ENCODE measurements around the gene MIGA2.

MIGA2 gene

DNA sequence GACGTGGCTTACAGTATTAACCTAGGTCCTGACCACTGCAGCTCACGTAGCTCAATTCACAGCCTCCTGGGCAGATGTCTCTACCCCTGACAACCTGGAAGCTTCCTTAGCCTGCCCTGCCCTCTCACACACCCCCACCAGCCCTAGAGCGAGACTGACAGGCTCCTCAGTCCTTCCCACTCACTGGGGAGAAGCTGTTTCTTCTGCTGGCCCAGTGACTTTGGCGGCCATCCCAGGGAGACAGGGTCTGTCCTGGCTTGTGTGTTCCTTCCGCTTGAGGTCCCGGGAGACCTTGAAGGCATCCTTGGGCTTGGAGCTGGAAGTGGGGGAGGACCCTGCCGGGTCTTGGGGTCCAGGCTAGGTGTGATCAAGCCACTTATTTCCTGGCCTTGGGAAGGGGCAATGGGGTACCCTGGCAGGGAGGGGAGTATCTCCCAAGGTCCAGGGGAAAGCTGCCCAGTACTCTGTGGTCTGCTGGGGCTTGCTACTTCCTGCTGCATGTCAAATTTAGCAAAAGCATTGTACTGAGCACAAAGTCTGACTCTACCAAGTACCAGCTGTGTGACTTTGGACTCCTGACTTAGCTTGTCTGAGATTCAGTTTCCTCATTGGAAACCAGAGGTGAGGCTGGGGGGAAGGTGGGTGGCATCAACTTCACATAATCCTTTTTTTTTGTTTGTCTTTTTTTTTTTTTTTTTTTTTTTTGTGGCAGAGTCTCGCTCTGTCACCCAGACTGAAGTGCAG, 1.9 kb downstream of the MIGA2 start:
- Mint-ChIP-seq H3K27me3 (ENCODE audit: low read depth) (no peaks in the 10 kb centered on the region), H3K27ac (no peak overlapping the region), H3K36me3 (ENCODE audit: low read depth) (peaks cover 13% of the 10 kb centered on the region), H3K4me1 (ENCODE audit: low read depth) (peaks cover 22% of the 10 kb centered on the region), H3K9me3 (no peaks in the 10 kb centered on the region), H3K4me3 (peak overlapping the region; percentile 94)
- DNase-seq (ENCODE audit: low spot score): no peak

DNA sequence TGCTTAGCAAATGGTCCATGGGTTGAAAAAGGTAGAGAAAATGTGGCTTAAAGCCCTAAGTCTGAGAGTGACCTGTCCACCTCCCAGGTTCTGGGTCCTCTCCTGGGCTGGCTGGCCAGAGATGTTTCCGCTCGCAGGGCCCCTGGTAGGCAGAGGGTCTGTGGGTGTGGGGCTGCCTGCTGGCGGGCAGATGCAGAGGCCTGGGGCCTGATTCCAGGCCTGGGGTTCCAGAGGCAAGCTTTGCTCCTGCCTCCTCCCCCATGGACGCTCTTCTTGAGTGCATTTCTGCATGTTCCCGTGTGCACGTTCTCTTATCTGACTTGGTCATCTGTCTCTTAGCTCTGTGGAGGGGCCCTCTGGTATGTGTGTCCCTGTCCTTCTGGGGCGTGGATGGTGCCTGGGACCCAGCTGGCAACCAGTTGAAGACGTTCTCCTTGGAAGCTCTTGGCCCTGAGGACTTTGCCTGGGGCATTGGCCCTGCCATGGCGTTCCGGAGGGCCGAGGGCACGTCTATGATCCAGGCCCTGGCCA, 3.8 kb downstream of the MIGA2 start:
- peaks cover 16% of the 10 kb centered on the region for H3K36me3 Mint-ChIP-seq (ENCODE audit: low read depth)
- no peak for DNase-seq (ENCODE audit: low spot score)
- no peaks in the 10 kb centered on the region for H3K9me3 Mint-ChIP-seq
- no peaks in the 10 kb centered on the region for H3K27me3 Mint-ChIP-seq (ENCODE audit: low read depth)
- peaks cover 22% of the 10 kb centered on the region for H3K4me1 Mint-ChIP-seq (ENCODE audit: low read depth)
- no peak overlapping the region for H3K27ac Mint-ChIP-seq
- no peak overlapping the region for H3K4me3 Mint-ChIP-seq

GRCh38 chr9:129042016-129042415, 5.6 kb downstream of the MIGA2 start:
- H3K36me3 Mint-ChIP-seq (ENCODE audit: low read depth): peaks cover 13% of the 10 kb centered on the region
- H3K27ac Mint-ChIP-seq: no peak overlapping the region
- no peak overlapping the region for H3K4me3 Mint-ChIP-seq
- H3K27me3 Mint-ChIP-seq (ENCODE audit: low read depth): no peaks in the 10 kb centered on the region
- peaks cover 14% of the 10 kb centered on the region for H3K4me1 Mint-ChIP-seq (ENCODE audit: low read depth)
- H3K9me3 Mint-ChIP-seq: no peaks in the 10 kb centered on the region
- DNase-seq (ENCODE audit: low spot score): no peak

DNA sequence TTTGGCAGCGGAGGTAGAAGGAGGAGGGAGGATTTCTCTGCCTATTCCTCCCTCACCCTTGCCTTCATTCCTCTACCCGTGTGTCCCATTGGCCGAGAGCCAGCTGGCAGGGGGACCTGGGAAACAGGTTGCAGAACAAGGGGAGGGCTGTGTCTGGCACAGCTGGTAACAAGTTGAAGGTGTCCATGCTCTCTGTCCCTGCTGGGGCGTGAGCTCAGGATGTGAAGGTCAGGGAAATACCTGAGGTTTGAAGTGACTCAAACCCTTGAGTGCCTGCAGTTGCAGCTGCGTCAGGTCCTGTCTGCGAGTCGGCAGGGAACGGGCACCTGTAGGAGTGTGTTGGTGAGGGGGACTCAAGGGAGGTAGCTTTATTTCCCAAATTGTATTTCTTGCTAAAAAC, 16.2 kb downstream of the MIGA2 start:
- H3K27ac Mint-ChIP-seq: no peak overlapping the region
- no peaks in the 10 kb centered on the region for H3K27me3 Mint-ChIP-seq (ENCODE audit: low read depth)
- no peak for DNase-seq (ENCODE audit: low spot score)
- H3K4me3 Mint-ChIP-seq: no peak overlapping the region
- H3K36me3 Mint-ChIP-seq (ENCODE audit: low read depth): peaks cover 6% of the 10 kb centered on the region
- H3K9me3 Mint-ChIP-seq: no peaks in the 10 kb centered on the region
- no peaks in the 10 kb centered on the region for H3K4me1 Mint-ChIP-seq (ENCODE audit: low read depth)

DNA sequence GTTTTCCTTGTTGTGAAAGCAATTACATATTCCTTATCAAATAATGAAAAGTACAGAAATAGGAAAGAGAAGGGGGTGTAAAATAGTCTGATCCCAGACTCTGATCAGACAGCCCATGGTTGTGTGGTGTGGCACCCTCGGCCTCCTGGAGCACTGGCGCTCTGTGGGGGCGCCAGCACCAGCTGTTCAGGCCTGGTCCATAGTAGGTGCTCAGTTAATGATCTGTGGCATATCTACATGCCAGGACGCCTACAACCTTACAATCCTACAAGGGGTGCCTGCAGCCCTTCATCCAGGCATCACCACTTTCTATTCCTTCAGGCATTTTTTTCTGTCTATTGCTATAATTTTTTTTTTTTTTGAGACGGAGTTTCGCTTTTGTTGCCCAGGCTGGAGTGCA, 16.6 kb downstream of the MIGA2 start:
- Mint-ChIP-seq H3K4me3 (no peak overlapping the region), H3K27ac (no peak overlapping the region), H3K36me3 (ENCODE audit: low read depth) (peaks cover 6% of the 10 kb centered on the region), H3K27me3 (ENCODE audit: low read depth) (no peaks in the 10 kb centered on the region), H3K4me1 (ENCODE audit: low read depth) (no peaks in the 10 kb centered on the region), H3K9me3 (no peaks in the 10 kb centered on the region)
- DNase-seq (ENCODE audit: low spot score): no peak

GRCh38 chr9:129054163-129054851, 17.9 kb downstream of the MIGA2 start:
- Mint-ChIP-seq H3K27me3 (ENCODE audit: low read depth) (no peaks in the 10 kb centered on the region), H3K27ac (no peak overlapping the region), H3K9me3 (no peaks in the 10 kb centered on the region), H3K4me3 (no peak overlapping the region), H3K4me1 (ENCODE audit: low read depth) (no peaks in the 10 kb centered on the region), H3K36me3 (ENCODE audit: low read depth) (peaks cover 8% of the 10 kb centered on the region)
- no peak for DNase-seq (ENCODE audit: low spot score)

DNA sequence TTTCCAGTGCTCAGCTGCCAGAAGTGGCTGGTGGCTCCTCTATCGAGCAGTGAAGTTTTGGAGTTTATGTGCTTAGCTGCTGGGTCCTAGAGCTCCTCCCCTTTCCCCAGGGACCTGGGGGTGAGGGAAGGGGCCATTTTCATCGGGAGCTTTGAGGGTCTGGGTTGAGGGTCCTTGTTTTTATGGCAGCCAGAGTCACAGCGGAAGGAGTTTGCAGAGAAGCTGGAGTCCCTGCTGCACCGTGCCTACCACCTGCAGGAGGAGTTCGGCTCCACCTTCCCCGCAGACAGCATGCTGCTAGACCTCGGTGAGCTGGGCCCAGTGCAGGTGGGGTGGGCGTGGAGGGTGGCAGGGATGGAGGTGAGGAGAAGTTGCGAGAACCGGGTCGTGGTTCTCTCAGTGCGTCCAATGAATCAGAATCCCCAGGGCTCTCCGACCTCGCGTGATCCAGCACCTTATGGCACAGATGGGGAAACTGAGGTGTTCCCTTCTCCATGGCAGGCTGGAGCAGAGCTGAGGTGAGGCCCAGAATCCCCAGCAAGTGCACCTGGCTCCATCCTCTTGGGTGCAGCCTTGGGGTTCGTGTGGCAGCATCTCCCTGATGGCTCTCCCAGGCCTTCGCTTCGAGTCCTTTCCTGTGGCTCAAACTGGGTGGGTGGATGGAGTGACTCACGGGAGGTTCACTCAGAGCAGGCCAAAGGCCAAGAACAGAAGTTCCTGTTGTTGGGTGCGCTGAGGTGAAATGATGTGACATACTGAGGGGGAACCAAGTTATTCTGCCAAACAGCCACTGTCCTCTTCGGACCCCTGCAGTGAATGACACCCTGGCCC, 22.8 kb downstream of the MIGA2 start:
- no peaks in the 10 kb centered on the region for H3K9me3 Mint-ChIP-seq
- no peak overlapping the region for H3K4me3 Mint-ChIP-seq
- H3K4me1 Mint-ChIP-seq (ENCODE audit: low read depth): no peaks in the 10 kb centered on the region
- no peak for DNase-seq (ENCODE audit: low spot score)
- no peak overlapping the region for H3K27ac Mint-ChIP-seq
- no peaks in the 10 kb centered on the region for H3K27me3 Mint-ChIP-seq (ENCODE audit: low read depth)
- peaks cover 18% of the 10 kb centered on the region for H3K36me3 Mint-ChIP-seq (ENCODE audit: low read depth)

- Mint-ChIP-seq H3K4me1 (ENCODE audit: low read depth) (no peaks in the 10 kb centered on the region), H3K4me3 (no peak overlapping the region), H3K36me3 (ENCODE audit: low read depth) (peaks cover 18% of the 10 kb centered on the region)
Measured at GRCh38 chr9:129059796-129060785, 23.7 kb downstream of the MIGA2 start.

GRCh38 chr9:129060991-129061390, 24.6 kb downstream of the MIGA2 start:
- Mint-ChIP-seq H3K36me3 (ENCODE audit: low read depth) (peaks cover 25% of the 10 kb centered on the region), H3K27ac (no peak overlapping the region)

More at GRCh38 chr9:129059796-129060785, 23.7 kb downstream of the MIGA2 start:
- Mint-ChIP-seq H3K27me3 (ENCODE audit: low read depth) (no peaks in the 10 kb centered on the region), H3K27ac (no peak overlapping the region), H3K9me3 (no peaks in the 10 kb centered on the region)
- no peak for DNase-seq (ENCODE audit: low spot score)

DNA sequence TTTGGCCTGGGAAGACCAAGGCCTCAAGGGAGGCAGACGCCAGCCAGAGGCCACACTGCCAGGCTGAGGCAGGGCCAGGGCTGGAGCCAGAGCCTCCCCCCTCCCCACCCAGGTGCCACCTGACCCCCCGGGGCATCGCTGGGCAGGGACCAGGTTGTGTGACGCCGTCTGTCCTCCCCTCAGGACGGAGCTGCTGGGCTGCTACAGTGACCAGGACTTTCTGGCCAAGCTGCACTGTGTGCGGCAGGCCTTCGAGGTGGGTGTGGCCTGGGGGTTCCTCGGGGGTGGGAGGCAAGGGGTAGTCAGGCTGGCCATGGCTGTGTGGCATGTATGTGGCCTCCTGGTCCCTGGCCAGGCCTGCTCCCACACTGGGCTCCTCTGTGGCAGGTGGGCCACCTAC, 26.6 kb downstream of the MIGA2 start:
- no peak overlapping the region for H3K27ac Mint-ChIP-seq
- no peaks in the 10 kb centered on the region for H3K9me3 Mint-ChIP-seq
- H3K27me3 Mint-ChIP-seq (ENCODE audit: low read depth): no peaks in the 10 kb centered on the region
- peaks cover 27% of the 10 kb centered on the region for H3K36me3 Mint-ChIP-seq (ENCODE audit: low read depth)
- no peaks in the 10 kb centered on the region for H3K4me1 Mint-ChIP-seq (ENCODE audit: low read depth)
- DNase-seq (ENCODE audit: low spot score): no peak
- no peak overlapping the region for H3K4me3 Mint-ChIP-seq

More at GRCh38 chr9:129060991-129061390, 24.6 kb downstream of the MIGA2 start:
- H3K4me3 Mint-ChIP-seq: no peak overlapping the region
- DNase-seq (ENCODE audit: low spot score): no peak
- H3K9me3 Mint-ChIP-seq: no peaks in the 10 kb centered on the region
- no peaks in the 10 kb centered on the region for H3K4me1 Mint-ChIP-seq (ENCODE audit: low read depth)
- H3K27me3 Mint-ChIP-seq (ENCODE audit: low read depth): no peaks in the 10 kb centered on the region

GRCh38 chr9:129064499-129064908, 28.1 kb downstream of the MIGA2 start:
- no peak for DNase-seq (ENCODE audit: low spot score)
- Mint-ChIP-seq H3K9me3 (no peaks in the 10 kb centered on the region), H3K4me3 (no peak overlapping the region), H3K36me3 (ENCODE audit: low read depth) (peaks cover 28% of the 10 kb centered on the region), H3K27me3 (ENCODE audit: low read depth) (no peaks in the 10 kb centered on the region), H3K27ac (no peak overlapping the region), H3K4me1 (ENCODE audit: low read depth) (peaks cover 9% of the 10 kb centered on the region)

DNA sequence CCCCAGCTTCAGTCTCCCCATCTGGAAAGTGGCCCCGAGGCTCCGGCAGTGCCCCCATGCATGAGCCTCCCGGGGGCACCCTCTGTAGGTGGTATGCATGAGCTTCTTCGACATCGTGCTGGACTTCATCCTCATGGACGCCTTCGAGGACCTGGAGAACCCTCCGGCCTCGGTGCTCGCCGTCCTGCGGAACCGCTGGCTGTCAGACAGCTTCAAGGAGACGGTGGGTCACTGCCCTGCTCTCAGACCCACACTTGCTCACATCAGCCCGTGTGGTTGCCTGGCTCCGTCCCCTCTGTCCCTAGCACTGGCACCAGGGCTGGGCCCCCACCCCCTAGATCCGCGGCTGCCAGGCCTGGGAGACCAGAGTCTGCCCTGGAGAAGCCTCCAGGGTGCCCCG, 31.7 kb downstream of the MIGA2 start:
- Mint-ChIP-seq H3K36me3 (ENCODE audit: low read depth) (peaks cover 25% of the 10 kb centered on the region), H3K27ac (peak overlapping the region; percentile 73), H3K27me3 (ENCODE audit: low read depth) (no peaks in the 10 kb centered on the region), H3K9me3 (no peaks in the 10 kb centered on the region), H3K4me1 (ENCODE audit: low read depth) (peaks cover 14% of the 10 kb centered on the region), H3K4me3 (no peak overlapping the region)
- DNase-seq (ENCODE audit: low spot score): no peak

All from T-helper 2 cell treated with Interferon-gamma antibody and Interleukin-4, amounts not matched to agents 5 μg/mL and 100 μg/mL, for 36 hours (primary cell).